Testis (tissue), 3 donors: ENCODE measurements around the gene IRF1. TPM values are rescaled to one million over a fixed set of nuclear protein-coding genes. Genes with fewer than 3 reads are reported as not detected.
A peak's percentile ranks its signal among the peaks of the same experiment; 100 is the strongest.

ENCODE experiments used
- DNase-seq: peaks from one replicate; pipeline ENCODE4 v3.0.0-alpha.2; 2019
- H3K27ac ChIP-seq, 2 donors: fragments of 200-600 bp; sonication (generic); one replicate each; pipeline ENCODE4 v1.5.1; 2019
- H3K27me3 ChIP-seq: fragments of 200-600 bp; sonication (generic); one replicate; pipeline ENCODE4 v1.5.1; 2019
- H3K36me3 ChIP-seq: fragments of 200-600 bp; sonication (generic); one replicate; pipeline ENCODE4 v1.5.1; 2017; ENCODE audit warnings: low read depth; ENCODE audit errors: missing control alignments
- H3K4me1 ChIP-seq: fragments of 200-600 bp; sonication (generic); one replicate; pipeline ENCODE4 v1.5.1; 2019
- H3K4me3 ChIP-seq, 2 donors: fragments of 200-600 bp; sonication (generic); one replicate each; pipeline ENCODE4 v1.5.1; 2017 to 2019
- H3K9me3 ChIP-seq: fragments of 200-600 bp; sonication (generic); one replicate; pipeline ENCODE4 v1.5.1; 2017
- POLR2A ChIP-seq: fragments of 450-650 bp; IDR thresholded peaks from one replicate; pipeline ENCODE4 v1.6.1; 2017; ENCODE audit warnings: antibody characterized with exemption, mild to moderate bottlenecking, moderate library complexity
- WGBS, 2 donors: methylation state at CpG; one replicate each; pipeline ENCODE4 v1.1.5; 2018; 5-methylcytosine and 5-hydroxymethylcytosine counted together
- intact Hi-C: fragments of 100-400 bp; cut with DNase I; formaldehyde crosslinking; loops from one replicate; pipeline ENCODE4 v1.15.1; 2023; ENCODE audit warnings: low total_unique reads
- polyA plus RNA-seq: library from polyadenylated mRNA; stranded (reverse); fragments of 350-450 nt; fragmentation: Illumina TruSeq; extraction: RNeasy Lipid Tissue Mini Kit (QIAGEN cat#74804); gene quantifications from one replicate; pipeline ENCODE4 v1.2.3, GENCODE V29; 2014; ENCODE audit warnings: low read depth, low replicate concordance; ENCODE audit not compliant: insufficient read depth
- total RNA-seq, 2 donors: library from RNA; depleted of rRNA; stranded (reverse); fragments of >200 nt; gene quantifications; one replicate each; pipeline ENCODE4 v1.2.3, GENCODE V29; 2016
- TF ChIP-seq, protein P1 (sequence below), 3 experiments: fragments of 450-650 bp in 2 of 3; fragments of 200-600 bp in 1 of 3; sonication (generic) in 1 of 3; IDR thresholded peaks; one replicate each; pipeline ENCODE4 v1.5.1; 2016 to 2019; ENCODE audit warnings: antibody characterized with exemption in 3 of 3, mild to moderate bottlenecking in 2 of 3, moderate library complexity in 1 of 3

Gene IRF1
- total and polyA plus RNA-seq, 3 donors from 2014 or later, result 20.2 to 31.7 (median 22.5) TPM

DNA sequence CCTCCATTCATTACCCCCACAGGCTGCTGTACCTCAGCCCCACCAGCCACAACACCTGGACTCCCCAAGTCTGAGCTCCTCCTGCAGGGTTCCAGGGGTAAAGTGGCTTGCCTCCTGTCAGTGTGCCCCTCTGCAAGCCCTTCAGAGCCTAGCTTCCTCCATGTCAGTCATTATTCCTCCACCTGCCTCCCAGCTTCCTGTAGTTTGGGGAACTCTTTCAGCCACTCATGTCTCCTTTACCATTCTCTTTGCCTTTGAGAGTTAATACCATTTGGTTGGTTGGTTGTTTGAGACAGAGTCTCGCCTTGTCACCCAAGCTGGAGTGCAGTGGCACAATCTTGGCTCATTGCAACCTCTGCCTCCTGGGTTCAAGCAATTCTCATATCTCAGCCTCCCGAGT lies 36.2 kb downstream of the IRF1 start:
- WGBS, 2 donors, result 98 to 100% methylated on average over 2 of the region's 2 CpGs
- intact Hi-C loops, result no loop called here
- H3K27ac ChIP-seq, result no peak overlapping the region
- no peaks in the 10 kb centered on the region for H3K4me1 ChIP-seq
- TF ChIP-seq POLR2A, result no peak
- TF ChIP-seq, protein P1, sequence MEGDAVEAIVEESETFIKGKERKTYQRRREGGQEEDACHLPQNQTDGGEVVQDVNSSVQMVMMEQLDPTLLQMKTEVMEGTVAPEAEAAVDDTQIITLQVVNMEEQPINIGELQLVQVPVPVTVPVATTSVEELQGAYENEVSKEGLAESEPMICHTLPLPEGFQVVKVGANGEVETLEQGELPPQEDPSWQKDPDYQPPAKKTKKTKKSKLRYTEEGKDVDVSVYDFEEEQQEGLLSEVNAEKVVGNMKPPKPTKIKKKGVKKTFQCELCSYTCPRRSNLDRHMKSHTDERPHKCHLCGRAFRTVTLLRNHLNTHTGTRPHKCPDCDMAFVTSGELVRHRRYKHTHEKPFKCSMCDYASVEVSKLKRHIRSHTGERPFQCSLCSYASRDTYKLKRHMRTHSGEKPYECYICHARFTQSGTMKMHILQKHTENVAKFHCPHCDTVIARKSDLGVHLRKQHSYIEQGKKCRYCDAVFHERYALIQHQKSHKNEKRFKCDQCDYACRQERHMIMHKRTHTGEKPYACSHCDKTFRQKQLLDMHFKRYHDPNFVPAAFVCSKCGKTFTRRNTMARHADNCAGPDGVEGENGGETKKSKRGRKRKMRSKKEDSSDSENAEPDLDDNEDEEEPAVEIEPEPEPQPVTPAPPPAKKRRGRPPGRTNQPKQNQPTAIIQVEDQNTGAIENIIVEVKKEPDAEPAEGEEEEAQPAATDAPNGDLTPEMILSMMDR (IDR thresholded peaks at IDR 0.05), result no peak
- H3K36me3 ChIP-seq, result no peaks in the 10 kb centered on the region
- no peaks in the 10 kb centered on the region for H3K27me3 ChIP-seq
- DNase-seq, result no peak
- no peaks in the 10 kb centered on the region for H3K9me3 ChIP-seq
- H3K4me3 ChIP-seq, result no peak overlapping the region

DNA sequence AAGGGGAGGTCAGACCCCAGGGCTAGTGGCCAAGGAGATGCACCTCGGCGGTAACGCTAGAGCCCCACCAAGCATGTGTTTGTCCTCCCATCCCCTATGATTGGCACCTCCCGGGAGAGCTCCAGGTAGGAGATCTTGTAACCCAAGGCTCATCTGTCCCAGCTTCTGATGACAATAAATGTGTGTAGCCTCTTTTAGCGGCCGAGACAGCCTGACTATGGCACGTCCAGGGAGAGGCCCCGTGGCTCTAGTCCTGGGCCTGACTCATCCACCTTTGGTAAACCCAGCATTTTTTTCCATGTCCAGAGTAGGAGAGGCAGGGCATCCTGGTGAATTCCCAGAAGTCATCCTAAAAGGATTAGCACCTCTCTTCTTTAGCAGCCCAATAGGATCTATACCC lies 39.2 kb downstream of the IRF1 start:
- peaks cover 5% of the 10 kb centered on the region for H3K4me1 ChIP-seq
- H3K36me3 ChIP-seq, result no peaks in the 10 kb centered on the region
- H3K4me3 ChIP-seq, result no peak overlapping the region
- H3K27me3 ChIP-seq, result no peaks in the 10 kb centered on the region
- H3K27ac ChIP-seq, result no peak overlapping the region
- no peak for TF ChIP-seq POLR2A
- TF ChIP-seq, protein P1 (IDR thresholded peaks at IDR 0.05), result no peak
- H3K9me3 ChIP-seq, result no peaks in the 10 kb centered on the region
- DNase-seq, result no peak
- 87 to 91% methylated on average over 6 to 8 of the region's 8 CpGs for WGBS, 2 donors
- intact Hi-C loops, result no loop called here

DNA sequence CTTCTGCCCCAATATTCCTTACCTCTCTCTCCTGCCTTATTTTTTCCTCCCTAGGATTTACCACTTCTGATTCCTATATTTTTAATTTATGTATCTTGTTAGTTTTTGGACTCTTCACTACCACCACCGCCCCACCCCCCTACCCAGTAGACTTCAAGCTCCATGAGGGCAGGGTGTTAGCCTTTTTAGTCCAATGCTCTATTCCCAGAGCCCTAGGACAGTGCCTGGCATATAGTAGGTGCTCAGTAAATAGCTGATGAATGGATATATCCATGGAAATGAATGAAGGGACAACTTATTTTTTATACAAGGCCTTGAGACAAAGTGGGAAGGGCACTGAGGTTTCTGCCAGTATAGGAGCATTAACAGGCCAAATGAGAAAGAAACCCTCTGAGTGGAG lies 41.5 kb downstream of the IRF1 start:
- Histone ChIP-seq H3K27me3 (no peaks in the 10 kb centered on the region), H3K4me1 (peaks cover 5% of the 10 kb centered on the region), H3K36me3 (no peaks in the 10 kb centered on the region), H3K4me3 (no peak overlapping the region), H3K9me3 (no peaks in the 10 kb centered on the region), H3K27ac (no peak overlapping the region)
- TF ChIP-seq POLR2A, result no peak
- TF ChIP-seq, protein P1 (IDR thresholded peaks at IDR 0.05), result no peak
- WGBS, 2 donors, result 100% methylated on average over 1 of the region's 1 CpG
- intact Hi-C loops, result no loop called here
- DNase-seq, result no peak

DNA sequence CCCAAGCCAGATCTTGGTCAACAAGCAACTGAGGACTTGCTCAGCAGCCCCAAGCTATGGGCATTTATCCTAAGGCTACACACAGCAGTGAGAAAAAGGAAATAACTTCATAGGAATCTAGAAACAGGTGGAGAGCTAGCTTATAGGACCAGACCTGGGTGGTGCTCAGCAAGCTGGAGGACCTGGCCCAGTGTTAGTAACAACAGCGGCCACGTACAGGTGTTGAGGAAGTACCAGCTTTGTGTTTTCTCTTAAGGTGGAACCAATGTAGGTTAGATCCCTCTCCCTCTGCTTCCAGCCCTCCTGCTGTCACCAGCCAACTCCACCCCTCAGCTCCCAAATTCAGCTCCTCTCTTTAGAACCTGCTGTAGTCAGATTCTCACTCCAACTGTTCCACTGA lies 43.4 kb downstream of the IRF1 start:
- DNase-seq, result no peak
- Histone ChIP-seq H3K36me3 (no peaks in the 10 kb centered on the region), H3K4me1 (peaks cover 5% of the 10 kb centered on the region), H3K27ac (no peak overlapping the region), H3K4me3 (no peak overlapping the region), H3K27me3 (no peaks in the 10 kb centered on the region), H3K9me3 (no peaks in the 10 kb centered on the region)
- TF ChIP-seq, protein P1 (IDR thresholded peaks at IDR 0.05), result no peak
- TF ChIP-seq POLR2A, result no peak
- 86 to 90% methylated on average over 2 of the region's 2 CpGs for WGBS, 2 donors
- intact Hi-C loops, result no loop called here

DNA sequence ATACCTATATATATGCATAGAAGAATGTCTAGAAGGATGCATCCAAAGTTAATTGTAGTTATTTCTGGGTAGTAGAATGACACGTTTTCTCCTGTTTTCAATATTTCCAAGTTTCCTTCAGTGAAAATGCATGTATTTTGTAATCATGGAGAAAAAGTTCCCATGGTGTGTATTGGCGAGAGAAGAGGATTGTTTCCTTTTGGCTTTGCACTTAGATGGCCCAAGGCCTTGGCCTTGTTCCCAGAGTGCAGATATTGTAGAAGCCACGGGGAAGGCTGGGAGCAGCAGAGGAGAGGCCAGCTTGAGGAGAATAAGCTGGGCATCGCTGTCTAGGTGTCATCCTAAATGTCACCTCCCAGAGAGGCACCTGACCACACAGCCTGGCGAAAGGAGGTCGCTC lies 44.0 kb downstream of the IRF1 start:
- 20 to 39% methylated on average over 6 of the region's 6 CpGs for WGBS, 2 donors
- Histone ChIP-seq H3K9me3 (no peaks in the 10 kb centered on the region), H3K27ac (peak overlapping the region in 1 of 2 donors; percentile 52), H3K4me1 (peaks cover 5% of the 10 kb centered on the region), H3K4me3 (no peak overlapping the region), H3K27me3 (no peaks in the 10 kb centered on the region), H3K36me3 (no peaks in the 10 kb centered on the region)
- peak; percentile 91 for DNase-seq
- intact Hi-C loops, result no loop called here
- TF ChIP-seq POLR2A, result no peak
- TF ChIP-seq, protein P1 (IDR thresholded peaks at IDR 0.05), result no peak
